ENCODE data around the gene PTPRN2. TPM values are rescaled to one million over a fixed set of nuclear protein-coding genes. Genes with fewer than 3 reads are reported as not detected.
A peak's percentile ranks its signal among the peaks of the same experiment; 100 is the strongest.
"Not testable (repeated sequence)": the region's sequence is repeated elsewhere in the genome, so short reads cannot be mapped to it uniquely, and the experiment has no call there.

PTPRN2 gene
- total and polyA plus RNA-seq, 2 experiments from 2014 or later = 0.28 TPM; not detected in 1

DNA sequence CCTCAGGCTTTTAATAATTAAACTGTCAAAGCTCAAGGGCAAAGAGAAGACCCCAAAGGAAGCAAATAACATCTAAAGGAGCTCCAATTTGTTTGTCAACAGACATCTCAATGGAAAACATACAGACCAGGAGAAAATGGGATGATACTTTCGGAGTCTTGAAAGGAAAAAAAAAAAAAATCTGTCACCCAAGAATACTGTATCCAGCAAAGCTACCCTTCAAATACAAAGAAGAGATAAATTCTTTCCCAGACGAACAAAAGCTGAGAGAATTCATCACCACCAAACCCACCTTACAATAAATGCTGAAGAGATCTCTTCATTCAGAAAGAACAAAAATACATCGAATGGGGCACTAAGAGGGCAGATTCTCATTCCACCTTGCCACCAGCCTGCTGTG is 232.8 kb downstream of the PTPRN2 start:
- Histone ChIP-seq H3K27me3 (peaks cover 29% of the 10 kb centered on the region), H3K9me3 (ENCODE audit: low read depth) (peaks cover 5% of the 10 kb centered on the region), H3K4me1 (ENCODE audit: low read depth) (no peaks in the 10 kb centered on the region), H3K27ac (no peak overlapping the region), H3K36me3 (no peaks in the 10 kb centered on the region), H3K4me3 (no peak overlapping the region)
- DNase-seq (ENCODE audit: low read depth in 1 of 2, low spot score in 1 of 2) = no peak
- TF ChIP-seq, protein P1, sequence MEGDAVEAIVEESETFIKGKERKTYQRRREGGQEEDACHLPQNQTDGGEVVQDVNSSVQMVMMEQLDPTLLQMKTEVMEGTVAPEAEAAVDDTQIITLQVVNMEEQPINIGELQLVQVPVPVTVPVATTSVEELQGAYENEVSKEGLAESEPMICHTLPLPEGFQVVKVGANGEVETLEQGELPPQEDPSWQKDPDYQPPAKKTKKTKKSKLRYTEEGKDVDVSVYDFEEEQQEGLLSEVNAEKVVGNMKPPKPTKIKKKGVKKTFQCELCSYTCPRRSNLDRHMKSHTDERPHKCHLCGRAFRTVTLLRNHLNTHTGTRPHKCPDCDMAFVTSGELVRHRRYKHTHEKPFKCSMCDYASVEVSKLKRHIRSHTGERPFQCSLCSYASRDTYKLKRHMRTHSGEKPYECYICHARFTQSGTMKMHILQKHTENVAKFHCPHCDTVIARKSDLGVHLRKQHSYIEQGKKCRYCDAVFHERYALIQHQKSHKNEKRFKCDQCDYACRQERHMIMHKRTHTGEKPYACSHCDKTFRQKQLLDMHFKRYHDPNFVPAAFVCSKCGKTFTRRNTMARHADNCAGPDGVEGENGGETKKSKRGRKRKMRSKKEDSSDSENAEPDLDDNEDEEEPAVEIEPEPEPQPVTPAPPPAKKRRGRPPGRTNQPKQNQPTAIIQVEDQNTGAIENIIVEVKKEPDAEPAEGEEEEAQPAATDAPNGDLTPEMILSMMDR (IDR thresholded peaks at IDR 0.05; ENCODE audit: low read depth, low read length) = no peak

DNA sequence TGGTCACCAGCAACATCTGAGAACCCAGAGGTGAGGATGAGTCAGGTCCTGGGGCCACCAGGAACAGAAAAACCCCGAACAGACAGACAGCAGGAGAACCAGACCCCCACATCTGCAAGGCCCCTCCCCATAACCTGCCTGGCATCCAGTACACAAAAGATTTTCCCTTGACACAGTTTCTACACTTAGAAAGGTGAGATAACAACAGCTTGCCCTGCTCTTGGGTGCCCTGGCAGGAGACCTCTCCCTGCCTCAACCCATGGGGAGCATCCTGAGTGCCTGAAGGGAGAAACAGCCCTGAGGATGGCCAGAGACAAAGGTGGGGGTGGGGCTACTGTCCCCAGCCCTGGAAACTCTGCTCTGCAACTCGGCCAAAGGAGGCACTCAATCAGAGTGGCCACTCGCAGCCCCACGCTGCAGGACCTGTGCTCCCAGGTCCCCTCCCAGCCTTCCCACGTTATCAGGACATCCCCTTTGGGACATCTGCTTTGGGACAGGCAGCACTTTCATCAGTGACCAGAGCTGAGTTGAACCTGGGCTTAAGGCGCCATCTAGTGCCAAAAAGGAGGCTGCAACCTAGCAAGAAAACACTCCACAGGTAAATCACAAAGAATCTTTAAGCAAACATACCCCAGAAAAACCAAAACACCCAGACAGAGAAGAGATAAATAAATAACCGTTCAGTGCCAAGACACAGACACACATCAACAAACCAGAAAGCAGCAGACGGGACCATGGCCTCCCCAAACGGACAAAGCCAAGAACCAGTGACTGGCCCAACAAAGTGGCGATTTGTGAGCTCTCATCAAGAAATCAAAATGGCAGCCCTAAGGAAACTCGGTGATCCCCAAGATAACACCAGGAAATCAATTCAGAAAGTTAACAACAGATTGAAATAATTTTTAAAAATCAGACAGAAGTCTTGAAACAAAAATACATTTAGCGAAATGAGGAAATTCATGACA is 233.7 kb downstream of the PTPRN2 start:
- Histone ChIP-seq H3K9me3 (ENCODE audit: low read depth) (peaks cover 5% of the 10 kb centered on the region), H3K4me1 (ENCODE audit: low read depth) (no peaks in the 10 kb centered on the region), H3K27me3 (peaks cover 31% of the 10 kb centered on the region), H3K36me3 (no peaks in the 10 kb centered on the region), H3K4me3 (no peak overlapping the region), H3K27ac (no peak overlapping the region)
- peak in 1 of 2 donors; percentile 8 for DNase-seq (ENCODE audit: low read depth in 1 of 2, low spot score in 1 of 2)
- TF ChIP-seq, protein P1 (IDR thresholded peaks at IDR 0.05; ENCODE audit: low read depth, low read length) = peak; percentile 30

DNA sequence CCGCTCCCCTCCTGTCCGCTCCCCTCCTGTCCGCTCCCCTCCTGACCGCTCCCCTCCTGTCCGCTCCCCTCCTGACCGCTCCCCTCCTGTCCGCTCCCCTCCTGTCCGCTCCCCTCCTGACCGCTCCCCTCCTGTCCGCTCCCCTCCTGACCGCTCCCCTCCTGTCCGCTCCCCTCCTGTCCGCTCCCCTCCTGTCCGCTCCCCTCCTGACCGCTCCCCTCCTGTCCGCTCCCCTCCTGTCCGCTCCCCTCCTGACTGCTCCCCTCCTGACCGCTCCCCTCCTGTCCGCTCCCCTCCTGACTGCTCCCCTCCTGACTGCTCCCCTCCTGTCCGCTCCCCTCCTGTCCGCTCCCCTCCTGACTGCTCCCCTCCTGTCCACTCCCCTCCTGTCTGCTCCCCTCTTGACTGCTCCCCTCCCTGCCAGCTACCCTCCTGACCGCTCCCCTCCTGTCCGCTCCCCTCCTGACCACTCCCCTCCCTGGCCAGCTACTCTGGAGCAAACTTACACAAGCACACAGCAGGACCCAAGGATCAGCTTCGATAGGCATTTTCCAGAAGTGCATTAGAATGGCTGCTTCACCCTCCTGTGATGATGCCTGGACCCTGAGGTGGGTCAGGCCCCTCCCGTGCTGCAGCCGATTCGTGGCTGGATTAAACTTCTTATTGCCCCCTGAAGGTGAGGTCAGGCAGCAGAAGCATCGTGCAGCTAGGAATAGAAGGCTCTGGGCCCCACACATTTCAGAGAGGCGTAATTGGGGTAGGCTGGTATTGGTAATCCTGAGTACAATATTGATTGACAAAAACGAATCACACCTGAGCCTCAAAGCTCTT is 235.5 kb downstream of the PTPRN2 start:
- not testable (repeated sequence) for H3K4me1 ChIP-seq (ENCODE audit: low read depth); DNase-seq (ENCODE audit: low read depth in 1 of 2, low spot score in 1 of 2); H3K36me3 ChIP-seq; H3K27ac ChIP-seq; H3K9me3 ChIP-seq (ENCODE audit: low read depth); H3K4me3 ChIP-seq
- peaks cover 31% of the 10 kb centered on the region for H3K27me3 ChIP-seq

DNA sequence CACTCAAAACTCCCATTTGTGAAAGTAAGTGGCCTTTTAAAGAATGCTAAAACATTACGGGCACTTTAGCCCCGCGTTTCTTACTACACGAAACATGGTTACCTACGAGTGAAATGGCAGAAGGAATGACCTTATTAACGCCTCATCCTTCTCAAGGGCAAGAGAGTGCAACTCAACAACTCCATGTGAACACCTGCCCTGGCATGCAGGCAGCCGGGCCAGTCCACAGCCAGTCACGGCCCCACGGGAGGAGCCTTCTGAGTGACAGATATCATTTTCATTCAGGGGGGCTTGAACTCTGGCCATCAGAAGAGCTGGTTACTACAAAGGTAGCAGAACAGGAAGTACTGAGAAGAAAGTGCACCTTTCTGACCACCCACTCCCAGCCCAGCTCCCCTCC is 236.1 kb downstream of the PTPRN2 start:
- Histone ChIP-seq H3K36me3 (no peaks in the 10 kb centered on the region), H3K27ac (no peak overlapping the region), H3K4me1 (ENCODE audit: low read depth) (no peaks in the 10 kb centered on the region), H3K27me3 (peaks cover 31% of the 10 kb centered on the region), H3K4me3 (no peak overlapping the region), H3K9me3 (ENCODE audit: low read depth) (peaks cover 5% of the 10 kb centered on the region)
- DNase-seq (ENCODE audit: low read depth in 1 of 2, low spot score in 1 of 2) = no peak
- TF ChIP-seq, protein P1 (IDR thresholded peaks at IDR 0.05; ENCODE audit: low read depth, low read length) = no peak

DNA sequence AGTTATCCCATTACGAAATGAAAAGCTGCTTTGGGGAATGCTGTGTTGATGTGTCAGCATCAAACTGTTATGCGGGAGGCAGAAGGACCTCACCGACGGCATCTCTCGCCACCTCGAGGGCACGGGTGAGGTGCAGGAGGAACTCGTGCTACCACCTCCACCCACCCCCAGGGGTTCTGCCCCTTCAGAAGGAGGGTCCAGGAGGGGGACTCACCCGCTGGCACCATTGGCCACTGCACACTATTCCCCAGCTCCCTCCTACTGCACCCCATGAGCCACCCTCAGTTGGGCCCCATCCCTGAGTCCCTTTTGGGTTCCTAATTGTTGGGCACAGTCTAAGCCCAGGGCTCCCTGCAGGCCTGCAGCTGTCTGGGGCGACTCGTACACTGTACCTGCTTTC is 236.6 kb downstream of the PTPRN2 start:
- DNase-seq (ENCODE audit: low read depth in 1 of 2, low spot score in 1 of 2) = no peak
- Histone ChIP-seq H3K27ac (no peak overlapping the region), H3K36me3 (no peaks in the 10 kb centered on the region), H3K4me1 (ENCODE audit: low read depth) (no peaks in the 10 kb centered on the region), H3K9me3 (ENCODE audit: low read depth) (peaks cover 5% of the 10 kb centered on the region), H3K4me3 (no peak overlapping the region), H3K27me3 (peaks cover 31% of the 10 kb centered on the region)
- TF ChIP-seq, protein P1 (IDR thresholded peaks at IDR 0.05; ENCODE audit: low read depth, low read length) = no peak

Measured in cardiac muscle cell (in vitro differentiated cells and primary cell).